ENCODE results near the gene DHX8.

The DHX8 gene

GRCh38 chr17:43572368-43572980 lies 88.7 kb downstream of the DHX8 start:
- in situ Hi-C loops (cut with MboI; ENCODE audit: low sequenced_read_pairs): no loop called here

GRCh38 chr17:43573579-43574321 lies 90.0 kb downstream of the DHX8 start:
- in situ Hi-C loops (cut with MboI; ENCODE audit: low sequenced_read_pairs): no loop called here

DNA sequence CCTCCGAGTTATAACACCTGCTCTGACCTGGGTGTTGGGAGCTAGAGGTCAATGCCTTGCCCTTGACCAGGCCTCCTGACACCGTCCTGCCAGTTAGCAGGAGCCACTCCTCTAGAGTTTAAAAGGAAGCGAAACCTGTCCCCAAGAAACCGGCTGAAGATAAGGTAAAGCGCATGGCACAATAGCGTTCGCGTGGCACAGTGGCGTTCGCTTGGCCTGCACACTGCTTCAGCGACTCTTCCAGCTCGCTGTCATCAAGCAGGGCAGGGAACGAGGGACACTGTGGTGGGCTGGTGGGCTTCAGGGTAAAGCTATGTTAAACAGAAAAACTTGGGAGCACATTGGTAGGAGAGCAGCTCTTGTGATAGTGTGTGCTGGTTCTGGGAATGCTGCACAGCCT lies 90.6 kb downstream of the DHX8 start:
- in situ Hi-C loops (cut with MboI; ENCODE audit: low sequenced_read_pairs): no loop called here

DNA sequence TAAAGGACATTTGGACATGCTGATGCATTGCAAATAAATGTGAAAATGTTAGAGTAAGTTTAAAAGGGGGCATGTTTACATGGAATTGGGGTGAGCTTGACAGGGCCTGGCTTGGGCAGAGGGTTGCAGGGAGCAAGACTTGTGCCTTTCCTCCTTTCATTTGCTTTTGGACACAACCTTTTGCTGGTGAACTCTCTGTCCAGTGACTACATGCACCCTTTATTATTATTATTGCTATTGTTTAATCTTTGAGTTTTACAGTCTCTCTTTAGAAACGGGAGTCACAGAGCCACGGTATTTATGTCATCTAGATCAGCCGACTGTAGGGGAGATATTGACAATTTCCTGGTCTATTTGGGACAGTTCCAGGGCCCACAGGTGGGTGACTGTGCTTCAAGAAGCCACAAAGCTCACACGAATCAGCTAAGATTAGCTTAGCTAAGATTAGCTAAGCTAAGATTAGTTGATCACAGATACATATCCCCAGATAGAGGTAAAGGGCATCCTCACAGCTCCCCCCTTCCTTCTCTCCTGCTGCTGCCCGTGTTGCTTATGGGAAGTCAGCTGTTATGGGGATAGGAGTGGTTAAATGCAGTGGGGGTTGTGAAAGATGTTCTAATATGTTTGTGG lies 91.2 kb downstream of the DHX8 start:
- in situ Hi-C loops (cut with MboI; ENCODE audit: low sequenced_read_pairs): loop anchor here (5.0 kb wide), 2 partner anchors 97 to 187 kb away; no protein-coding TSS in a partner anchor
